Endothelial cell of umbilical vein (primary cell): Measurements from ENCODE around the gene SARS1. TPM values are rescaled to one million over a fixed set of nuclear protein-coding genes. Genes with fewer than 3 reads are reported as not detected.

ENCODE experiments used
- BruUV-seq: library from RNA; stranded (reverse); fragments of 400-500 nt; replicated peaks from 2 replicates; lab custom pipeline; 2021; lab: Mats Ljungman, UMichigan
- CTCF ChIA-PET: fragments of 300-600, 350-600 bp; sonication (Branson Sonifier 250); formaldehyde crosslinking; loops from one replicate; lab custom pipeline; 2021; ENCODE audit warnings: antibody characterized with exemption, inconsistent platforms; lab: Charles Lee
- POLR2A ChIA-PET: fragments of 300-600, 350-600 bp; sonication (Branson Sonifier 250); formaldehyde crosslinking; loops from one replicate; lab custom pipeline; 2021; ENCODE audit warnings: antibody characterized with exemption, inconsistent platforms; lab: Charles Lee
- DNase-seq: peaks from one replicate; pipeline ENCODE4 v3.0.0-alpha.2; 2011; ENCODE audit warnings: low read depth, low spot score
- FAIRE-seq: peaks from 2 replicates; lab custom pipeline; 2011; peaks lifted over from hg19 to GRCh38; lab: Jason Lieb, UNC
- H2AFZ ChIP-seq: 2 replicates; pipeline ENCODE4 v1.6.0; 2012; ENCODE audit warnings: low read depth, low read length, control low read depth, inconsistent platforms
- H3K27ac ChIP-seq: 2 replicates; pipeline ENCODE4 v1.5.1; 2011; ENCODE audit warnings: low read depth, mild to moderate bottlenecking, control low read depth, low read length, moderate library complexity; ENCODE audit not compliant: insufficient read depth
- H3K27me3 ChIP-seq, 2 experiments: 2 replicates each; pipeline versions ENCODE4 v1.6.0 to v1.6.1; 2011; ENCODE audit warnings: low read length in 2 of 2, mixed read lengths in 1 of 2; ENCODE audit not compliant: control insufficient read depth in 2 of 2, insufficient read depth in 2 of 2
- H3K36me3 ChIP-seq, 2 experiments: 2 replicates in 1 of 2; 3 replicates in 1 of 2; pipeline ENCODE4 v1.5.1; 2011; ENCODE audit warnings: low read length in 2 of 2, mild to moderate bottlenecking in 1 of 2, moderate library complexity in 1 of 2; ENCODE audit not compliant: control insufficient read depth in 2 of 2, insufficient read depth in 2 of 2; ENCODE audit errors: extremely low read depth in 1 of 2
- H3K4me1 ChIP-seq: 3 replicates; pipeline ENCODE4 v1.5.1; 2011; ENCODE audit warnings: mild to moderate bottlenecking, low read length; ENCODE audit not compliant: control insufficient read depth, insufficient read depth; ENCODE audit errors: extremely low read depth
- H3K4me2 ChIP-seq: 2 replicates; pipeline ENCODE4 v1.6.1; 2011; ENCODE audit warnings: low read length, control low read depth, mixed read lengths; ENCODE audit not compliant: insufficient read depth
- H3K4me3 ChIP-seq, 3 experiments: fragments of 200-600 bp in 1 of 3; sonication (generic), shearing (Covaris generic) in 1 of 3; replicated peaks in 1 of 3; 2 replicates each; pipeline ENCODE4 v1.5.1; 2011 to 2016; ENCODE audit warnings: control low read depth in 3 of 3, low read length in 3 of 3, mild to moderate bottlenecking in 2 of 3, inconsistent platforms in 1 of 3, low read depth in 1 of 3, moderate library complexity in 1 of 3; ENCODE audit not compliant: insufficient read depth in 1 of 3
- H3K79me2 ChIP-seq: 2 replicates; pipeline ENCODE4 v1.6.0; 2012; ENCODE audit warnings: low read length, inconsistent platforms; ENCODE audit not compliant: control insufficient read depth, insufficient read depth
- H3K9ac ChIP-seq: replicated peaks from 2 replicates; pipeline ENCODE3; 2011; ENCODE audit warnings: low read length, control low read depth; ENCODE audit not compliant: insufficient read depth; ENCODE audit errors: extremely low read depth
- H3K9me1 ChIP-seq: replicated peaks from 3 replicates; pipeline ENCODE4 v1.6.0; 2011; ENCODE audit warnings: mild to moderate bottlenecking, low read length; ENCODE audit not compliant: control insufficient read depth, insufficient read depth; ENCODE audit errors: extremely low read depth
- H3K9me3 ChIP-seq: replicated peaks from 2 replicates; pipeline ENCODE4 v1.5.1; 2012; ENCODE audit warnings: low read length, inconsistent platforms; ENCODE audit not compliant: control insufficient read depth, insufficient read depth
- H4K20me1 ChIP-seq: replicated peaks from 2 replicates; pipeline ENCODE3; 2011; ENCODE audit warnings: mild to moderate bottlenecking, low read length; ENCODE audit not compliant: control insufficient read depth, insufficient read depth; ENCODE audit errors: extremely low read depth
- CTCF ChIP-seq, 2 donors: IDR thresholded peaks; 1 replicate in 1 of 2; 2 replicates in 1 of 2; pipeline ENCODE4 v1.5.1; 2011; ENCODE audit warnings: low read length in 2 of 2, mild to moderate bottlenecking in 2 of 2, moderate library complexity in 2 of 2, control low read depth in 1 of 2, inconsistent platforms in 1 of 2, low read depth in 1 of 2; ENCODE audit not compliant: insufficient read depth in 1 of 2; ENCODE audit errors: extremely low read depth in 1 of 2
- EZH2 ChIP-seq: IDR thresholded peaks from 2 replicates; pipeline ENCODE4 v1.6.1; 2012; ENCODE audit warnings: borderline replicate concordance, low read depth, mild to moderate bottlenecking, moderate library complexity, low read length, inconsistent platforms; ENCODE audit not compliant: severe bottlenecking
- FOS ChIP-seq: IDR thresholded peaks from 2 replicates; pipeline ENCODE4 v1.6.1; 2011; ENCODE audit warnings: mild to moderate bottlenecking, low read length, moderate library complexity, borderline replicate concordance; ENCODE audit not compliant: insufficient read depth
- GATA2 ChIP-seq: IDR thresholded peaks from 2 replicates; pipeline ENCODE4 v1.7.0; 2011; ENCODE audit warnings: low read depth, mild to moderate bottlenecking, moderate library complexity, mixed read lengths, low read length; ENCODE audit not compliant: insufficient read length, insufficient read depth
- JUN ChIP-seq: IDR thresholded peaks from 2 replicates; pipeline ENCODE4 v1.6.1; 2011; ENCODE audit warnings: borderline replicate concordance, low read depth; ENCODE audit not compliant: insufficient read length, insufficient read depth
- MAX ChIP-seq: IDR thresholded peaks from 2 replicates; pipeline ENCODE4 v1.6.1; 2011; ENCODE audit not compliant: insufficient read depth, insufficient read length
- MYC ChIP-seq: IDR thresholded peaks from one replicate; pipeline ENCODE4 v1.6.1; 2011; ENCODE audit warnings: mild to moderate bottlenecking, low read depth, low read length
- POLR2A ChIP-seq: IDR thresholded peaks from 2 replicates; pipeline ENCODE4 v1.6.1; 2012; ENCODE audit warnings: low read depth, mild to moderate bottlenecking, control low read depth, low read length
- POLR2AphosphoS5 ChIP-seq: IDR thresholded peaks from 2 replicates; pipeline ENCODE4 v1.6.1; 2012; ENCODE audit warnings: low read depth, mild to moderate bottlenecking, control low read depth, low read length, moderate library complexity; ENCODE audit not compliant: insufficient read depth
- dilution Hi-C: fragments of 300-500 bp; cut with MboI; formaldehyde crosslinking; loops from one replicate; pipeline ENCODE4 v1.15.0; 2019; ENCODE audit warnings: low sequenced_read_pairs; ENCODE audit not compliant: extremely low pct_ligation_motif_present
- intact Hi-C: fragments of 100-400 bp; cut with micrococcal nuclease; formaldehyde crosslinking; loops from one replicate; pipeline ENCODE4 v1.10.0; 2022
- polyA plus RNA-seq, 4 experiments: library from polyadenylated mRNA; depleted of rRNA in 3 of 4; stranded (reverse) in 3 of 4; unstranded in 1 of 4; fragments of >200 nt; gene quantifications; 2 replicates each; pipeline versions ENCODE4 v1.2.1 to v1.2.3, GENCODE V29; 2011 to 2012; ENCODE audit warnings: missing spikeins in 1 of 4
- total RNA-seq: library from RNA; stranded (reverse); gene quantifications from 2 replicates; pipeline ENCODE4 v1.2.3, GENCODE V29; 2021

The SARS1 gene
- total and polyA plus RNA-seq, 2 donors (not counting 3 experiments of a cell fraction or from before 2014, with no cell fraction given), result 110 to 178 TPM

GRCh38 chr1:109185357-109185756 is 28.4 kb upstream of the SARS1 start:
- DNase-seq, result no peak
- no peak overlapping the region for H3K27ac ChIP-seq
- POLR2A ChIA-PET, result no interaction called here

GRCh38 chr1:109185990-109186732 is 27.6 kb upstream of the SARS1 start:
- H3K9me1 ChIP-seq, result no peaks in the 10 kb centered on the region
- no TSS peak for BruUV-seq
- FAIRE-seq, result no peak
- ChIA-PET CTCF (interaction anchor here (1.5 to 1.6 kb wide), 2 partner anchors 15 to 73 kb away, joined by 3 read pairs; a partner anchor contains a TSS), POLR2A (no interaction called here)
- H3K79me2 ChIP-seq, result no peaks in the 10 kb centered on the region
- no peak for DNase-seq
- H3K27ac ChIP-seq, result no peak overlapping the region
- no peaks in the 10 kb centered on the region for H3K9me3 ChIP-seq
- H3K4me1 ChIP-seq, result no peaks in the 10 kb centered on the region
- TF ChIP-seq EZH2, result no peak
- TF ChIP-seq POLR2AphosphoS5, result no peak
- no peak for TF ChIP-seq POLR2A
- TF ChIP-seq JUN, result no peak
- TF ChIP-seq GATA2, result no peak
- no peak for TF ChIP-seq MAX
- no peak for TF ChIP-seq CTCF (IDR thresholded peaks at IDR 0.05; ENCODE audit: extremely low read depth in 1 of 2, insufficient read depth in 1 of 2, low read depth in 1 of 2, low read length in 2 of 2)
- TF ChIP-seq MYC, result no peak
- no peak for TF ChIP-seq FOS
- H2AFZ ChIP-seq, result no peak overlapping the region
- H3K27me3 ChIP-seq, result peaks cover 0 to 1% of the 10 kb centered on the region in 2 experiments
- H3K4me3 ChIP-seq, result no peak overlapping the region
- no peak overlapping the region for H3K4me2 ChIP-seq
- intact Hi-C loops (no loop called here), dilution Hi-C loops (no loop called here)
- H3K9ac ChIP-seq, result no peak overlapping the region
- no peaks in the 10 kb centered on the region for H3K36me3 ChIP-seq
- H4K20me1 ChIP-seq, result no peaks in the 10 kb centered on the region

More at GRCh38 chr1:109185357-109185756, 28.4 kb upstream of the SARS1 start:
- H4K20me1 ChIP-seq, result no peaks in the 10 kb centered on the region
- H3K4me2 ChIP-seq, result no peak overlapping the region
- H3K4me1 ChIP-seq, result no peaks in the 10 kb centered on the region
- BruUV-seq, result no TSS peak
- no peaks in the 10 kb centered on the region for H3K79me2 ChIP-seq
- TF ChIP-seq JUN (no peak), POLR2AphosphoS5 (no peak)
- H3K9ac ChIP-seq, result no peak overlapping the region
- no peaks in the 10 kb centered on the region for H3K36me3 ChIP-seq
- intact Hi-C loops (no loop called here), dilution Hi-C loops (no loop called here)
- H3K9me1 ChIP-seq, result no peaks in the 10 kb centered on the region
- CTCF ChIA-PET, result interaction anchor here (1.5 to 1.6 kb wide), 2 partner anchors 16 to 72 kb away, joined by 3 read pairs; a partner anchor contains a TSS
- peaks cover 0 to 1% of the 10 kb centered on the region in 2 experiments for H3K27me3 ChIP-seq
- H3K9me3 ChIP-seq, result no peaks in the 10 kb centered on the region
- H3K4me3 ChIP-seq, result no peak overlapping the region
- no peak overlapping the region for H2AFZ ChIP-seq
- no peak for FAIRE-seq
